ENCODE results near the gene CPNE1.

- TF ChIP-seq CTCF (IDR thresholded peaks at IDR 0.05; ENCODE audit: insufficient read depth, low read length) (no peak), REST (IDR thresholded peaks at IDR 0.05; ENCODE audit: insufficient replicate concordance, low read depth) (no peak), POLR2AphosphoS5 (IDR thresholded peaks at IDR 0.05; ENCODE audit: low read depth) (no peak), GABPA (IDR thresholded peaks at IDR 0.05; ENCODE audit: low read depth) (no peak), SPI1 (IDR thresholded peaks at IDR 0.05; ENCODE audit: borderline replicate concordance, low read depth) (no peak)
Measured at GRCh38 chr20:35695978-35696377, 31.3 kb upstream of the CPNE1 start.

Measured in HL-60 (cell line).